Testis (tissue), 2 donors: ENCODE results near the gene FAM234A.

Source experiments
- POLR2A ChIP-seq: fragments of 450-650 bp; IDR thresholded peaks from one replicate; pipeline ENCODE4 v1.6.1; 2017; ENCODE audit warnings: antibody characterized with exemption, mild to moderate bottlenecking, moderate library complexity
- TF ChIP-seq, protein P1 (sequence below), 3 experiments: fragments of 450-650 bp in 2 of 3; fragments of 200-600 bp in 1 of 3; sonication (generic) in 1 of 3; IDR thresholded peaks; one replicate each; pipeline ENCODE4 v1.5.1; 2016 to 2019; ENCODE audit warnings: antibody characterized with exemption in 3 of 3, mild to moderate bottlenecking in 2 of 3, moderate library complexity in 1 of 3

GRCh38 chr16:279531-279930 is 44.9 kb downstream of the FAM234A start:
- TF ChIP-seq, protein P1, sequence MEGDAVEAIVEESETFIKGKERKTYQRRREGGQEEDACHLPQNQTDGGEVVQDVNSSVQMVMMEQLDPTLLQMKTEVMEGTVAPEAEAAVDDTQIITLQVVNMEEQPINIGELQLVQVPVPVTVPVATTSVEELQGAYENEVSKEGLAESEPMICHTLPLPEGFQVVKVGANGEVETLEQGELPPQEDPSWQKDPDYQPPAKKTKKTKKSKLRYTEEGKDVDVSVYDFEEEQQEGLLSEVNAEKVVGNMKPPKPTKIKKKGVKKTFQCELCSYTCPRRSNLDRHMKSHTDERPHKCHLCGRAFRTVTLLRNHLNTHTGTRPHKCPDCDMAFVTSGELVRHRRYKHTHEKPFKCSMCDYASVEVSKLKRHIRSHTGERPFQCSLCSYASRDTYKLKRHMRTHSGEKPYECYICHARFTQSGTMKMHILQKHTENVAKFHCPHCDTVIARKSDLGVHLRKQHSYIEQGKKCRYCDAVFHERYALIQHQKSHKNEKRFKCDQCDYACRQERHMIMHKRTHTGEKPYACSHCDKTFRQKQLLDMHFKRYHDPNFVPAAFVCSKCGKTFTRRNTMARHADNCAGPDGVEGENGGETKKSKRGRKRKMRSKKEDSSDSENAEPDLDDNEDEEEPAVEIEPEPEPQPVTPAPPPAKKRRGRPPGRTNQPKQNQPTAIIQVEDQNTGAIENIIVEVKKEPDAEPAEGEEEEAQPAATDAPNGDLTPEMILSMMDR (IDR thresholded peaks at IDR 0.05), result no peak
- TF ChIP-seq POLR2A, result no peak
